Measurements from ENCODE around the gene C1orf35. TPM values are rescaled to one million over a fixed set of nuclear protein-coding genes. Genes with fewer than 3 reads are reported as not detected.

The C1orf35 gene
- polyA plus RNA-seq, 3 donors = 6.9 to 34.2 (median 10.6) TPM

DNA sequence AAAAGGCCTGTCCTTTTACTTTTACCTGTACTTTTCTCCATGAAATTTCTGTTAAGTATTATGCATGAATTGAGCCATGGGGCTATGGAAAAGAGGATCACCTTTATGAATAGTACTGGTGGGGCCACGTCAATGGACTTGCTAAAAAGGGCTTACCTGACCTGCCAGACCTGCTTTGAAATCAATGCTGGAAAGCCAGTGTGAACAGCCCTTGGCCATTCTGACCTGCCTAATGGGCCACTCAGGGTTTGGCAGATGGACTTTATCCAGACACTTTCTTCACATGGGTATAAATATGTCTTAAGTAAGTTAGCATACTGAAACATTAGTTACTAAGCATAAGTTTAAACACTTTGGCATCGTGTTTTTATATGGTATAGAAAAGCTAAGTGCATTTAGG is 28.6 kb upstream of the C1orf35 start:
- no peaks in the 10 kb centered on the region for H3K36me3 ChIP-seq (replicated peaks in 1 of 2; ENCODE audit: control insufficient read depth in 1 of 2, insufficient read depth in 2 of 2, low read length in 2 of 2)
- WGBS (ENCODE audit: insufficient coverage) = 100% methylated on average over 1 of the region's 2 CpGs
- no peak overlapping the region for H3K4me2 ChIP-seq (replicated peaks; ENCODE audit: extremely low read depth, low read length, poor library complexity, severe bottlenecking)
- H3K9me3 ChIP-seq (replicated peaks in 1 of 2; ENCODE audit: control insufficient read depth in 1 of 2, insufficient read depth in 1 of 2, low read length in 2 of 2) = no peaks in the 10 kb centered on the region
- H3K9ac ChIP-seq (ENCODE audit: insufficient read depth, low read length, poor library complexity, severe bottlenecking) = no peak overlapping the region
- H3K4me3 Mint-ChIP-seq = no peak overlapping the region
- H3K4me1 ChIP-seq (ENCODE audit: control insufficient read depth in 1 of 2, insufficient read depth in 2 of 2, low read length in 2 of 2) = peaks cover 10 to 14% of the 10 kb centered on the region in 2 donors
- H2AFZ ChIP-seq (ENCODE audit: insufficient read depth, low read depth, low read length, poor library complexity, severe bottlenecking) = no peak overlapping the region
- no peaks in the 10 kb centered on the region for H3K36me3 Mint-ChIP-seq
- no peaks in the 10 kb centered on the region for H3K79me2 ChIP-seq (ENCODE audit: insufficient read depth, low read length)
- TF ChIP-seq CTCF (IDR thresholded peaks at IDR 0.05) = no peak
- no peaks in the 10 kb centered on the region for H3K27me3 ChIP-seq (ENCODE audit: control insufficient read depth in 2 of 2, insufficient read depth in 2 of 2, low read length in 2 of 2)
- H3K27ac Mint-ChIP-seq = no peak overlapping the region
- no peaks in the 10 kb centered on the region for H4K20me1 ChIP-seq (ENCODE audit: insufficient read depth, low read length)
- peaks cover 8 to 12% (median 11%) of the 10 kb centered on the region in 3 donors for H3K27me3 Mint-ChIP-seq (ENCODE audit: low read depth in 3 of 3)
- no peaks in the 10 kb centered on the region for H3K9me3 Mint-ChIP-seq
- no peak for DNase-seq
- intact Hi-C loops (cut with micrococcal nuclease) = loop anchor here (5.0 to 10.0 kb wide), 5 partner anchors 36 to 353 kb away; partner anchors contain the start of genes TRIM11 (in 2 of the 2), IBA57 (in 1 of the 2) and RNF187 (in 1 of the 2)
- H3K4me3 ChIP-seq (replicated peaks in 1 of 3; ENCODE audit: low read depth in 2 of 3, low read length in 3 of 3) = no peak overlapping the region
- peaks cover 20% of the 10 kb centered on the region for H3K4me1 Mint-ChIP-seq
- no peak overlapping the region for H3K27ac ChIP-seq (ENCODE audit: low read depth in 1 of 2, low read length in 2 of 2)

- no peaks in the 10 kb centered on the region for H3K27me3 ChIP-seq (ENCODE audit: control insufficient read depth in 2 of 2, insufficient read depth in 2 of 2, low read length in 2 of 2)
- Mint-ChIP-seq H3K36me3 (no peaks in the 10 kb centered on the region), H3K27ac (peak overlapping the region in 1 of 7 donors; percentile 15), H3K9me3 (no peaks in the 10 kb centered on the region), H3K4me1 (peaks cover 8% of the 10 kb centered on the region), H3K4me3 (no peak overlapping the region), H3K27me3 (ENCODE audit: low read depth in 3 of 3) (peaks cover 10 to 18% (median 16%) of the 10 kb centered on the region in 3 donors)
- no peak for DNase-seq
- H3K9ac ChIP-seq (ENCODE audit: insufficient read depth, low read length, poor library complexity, severe bottlenecking) = no peak overlapping the region
- H3K79me2 ChIP-seq (ENCODE audit: insufficient read depth, low read length) = no peaks in the 10 kb centered on the region
- no peaks in the 10 kb centered on the region for H3K9me3 ChIP-seq (replicated peaks in 1 of 2; ENCODE audit: control insufficient read depth in 1 of 2, insufficient read depth in 1 of 2, low read length in 2 of 2)
- H3K4me2 ChIP-seq (replicated peaks; ENCODE audit: extremely low read depth, low read length, poor library complexity, severe bottlenecking) = no peak overlapping the region
- WGBS (ENCODE audit: insufficient coverage) = 84% methylated on average over 5 of the region's 5 CpGs
- H3K27ac ChIP-seq (ENCODE audit: low read depth in 1 of 2, low read length in 2 of 2) = no peak overlapping the region
- H4K20me1 ChIP-seq (ENCODE audit: insufficient read depth, low read length) = no peaks in the 10 kb centered on the region
- no peak for TF ChIP-seq CTCF (IDR thresholded peaks at IDR 0.05)
- H3K4me3 ChIP-seq (replicated peaks in 1 of 3; ENCODE audit: low read depth in 2 of 3, low read length in 3 of 3) = no peak overlapping the region
- peaks cover 4 to 8% of the 10 kb centered on the region in 2 donors for H3K4me1 ChIP-seq (ENCODE audit: control insufficient read depth in 1 of 2, insufficient read depth in 2 of 2, low read length in 2 of 2)
- H2AFZ ChIP-seq (ENCODE audit: insufficient read depth, low read depth, low read length, poor library complexity, severe bottlenecking) = no peak overlapping the region
- intact Hi-C loops (cut with micrococcal nuclease) = no loop called here
- H3K36me3 ChIP-seq (replicated peaks in 1 of 2; ENCODE audit: control insufficient read depth in 1 of 2, insufficient read depth in 2 of 2, low read length in 2 of 2) = no peaks in the 10 kb centered on the region
Observed at GRCh38 chr1:228125185-228125584, 22.1 kb upstream of the C1orf35 start.

Measured in CD14-positive monocyte (primary cell).